ENCODE measurements around the gene POLR3GL.

Gene POLR3GL

GRCh38 chr1:145992502-145992936 lies 28.0 kb downstream of the POLR3GL start:
- no peak overlapping the region for H3K4me3 ChIP-seq (ENCODE audit: low read length)
- DNase-seq (ENCODE audit: low read depth): no peak
- TF ChIP-seq CTCF (conservative IDR thresholded peaks at IDR 0.05; ENCODE audit: low read depth, low read length): no peak

GRCh38 chr1:145992958-145993617 lies 28.6 kb downstream of the POLR3GL start:
- no peak for TF ChIP-seq CTCF (conservative IDR thresholded peaks at IDR 0.05; ENCODE audit: low read depth, low read length)
- H3K4me3 ChIP-seq (ENCODE audit: low read length): peak overlapping the region; percentile 98
- DNase-seq (ENCODE audit: low read depth): no peak

- TF ChIP-seq CTCF (conservative IDR thresholded peaks at IDR 0.05; ENCODE audit: low read depth, low read length): no peak
- DNase-seq (ENCODE audit: low read depth): no peak
- peak overlapping the region; percentile 98 for H3K4me3 ChIP-seq (ENCODE audit: low read length)
Observed at GRCh38 chr1:145993618-145994390, 29.3 kb downstream of the POLR3GL start.

GRCh38 chr1:145994391-145995120 lies 30.1 kb downstream of the POLR3GL start:
- DNase-seq (ENCODE audit: low read depth): no peak
- TF ChIP-seq CTCF (conservative IDR thresholded peaks at IDR 0.05; ENCODE audit: low read depth, low read length): no peak
- H3K4me3 ChIP-seq (ENCODE audit: low read length): peak overlapping the region; percentile 98

- no peak for TF ChIP-seq CTCF (conservative IDR thresholded peaks at IDR 0.05; ENCODE audit: low read depth, low read length)
- DNase-seq (ENCODE audit: low read depth): no peak
- H3K4me3 ChIP-seq (ENCODE audit: low read length): peak overlapping the region; percentile 98
Observed at GRCh38 chr1:145995148-145995881, 30.8 kb downstream of the POLR3GL start.

- no peak for TF ChIP-seq CTCF (conservative IDR thresholded peaks at IDR 0.05; ENCODE audit: low read depth, low read length)
- H3K4me3 ChIP-seq (ENCODE audit: low read length): peak overlapping the region; percentile 98
- DNase-seq (ENCODE audit: low read depth): no peak
Observed at GRCh38 chr1:145995964-145996432, 31.5 kb downstream of the POLR3GL start.

All from retinal pigment epithelial cell (primary cell).